HG03280 (cell line): ENCODE results near the gene XCR1.
A peak's percentile ranks its signal among the peaks of the same experiment; 100 is the strongest.
"Not testable (repeated sequence)": the region's sequence is repeated elsewhere in the genome, so short reads cannot be mapped to it uniquely, and the experiment has no call there.

Experiments used
- ATAC-seq: cut with Tn5 transposase; IDR thresholded peaks from one replicate; pipeline ENCODE4 v1.9.1; 2021; ENCODE audit warnings: mild to moderate bottlenecking, moderate library complexity; ENCODE audit not compliant: unreplicated experiment

Gene XCR1

GRCh38 chr3:46007280-46007679 lies 20.0 kb downstream of the XCR1 start:
- no peak for ATAC-seq

DNA sequence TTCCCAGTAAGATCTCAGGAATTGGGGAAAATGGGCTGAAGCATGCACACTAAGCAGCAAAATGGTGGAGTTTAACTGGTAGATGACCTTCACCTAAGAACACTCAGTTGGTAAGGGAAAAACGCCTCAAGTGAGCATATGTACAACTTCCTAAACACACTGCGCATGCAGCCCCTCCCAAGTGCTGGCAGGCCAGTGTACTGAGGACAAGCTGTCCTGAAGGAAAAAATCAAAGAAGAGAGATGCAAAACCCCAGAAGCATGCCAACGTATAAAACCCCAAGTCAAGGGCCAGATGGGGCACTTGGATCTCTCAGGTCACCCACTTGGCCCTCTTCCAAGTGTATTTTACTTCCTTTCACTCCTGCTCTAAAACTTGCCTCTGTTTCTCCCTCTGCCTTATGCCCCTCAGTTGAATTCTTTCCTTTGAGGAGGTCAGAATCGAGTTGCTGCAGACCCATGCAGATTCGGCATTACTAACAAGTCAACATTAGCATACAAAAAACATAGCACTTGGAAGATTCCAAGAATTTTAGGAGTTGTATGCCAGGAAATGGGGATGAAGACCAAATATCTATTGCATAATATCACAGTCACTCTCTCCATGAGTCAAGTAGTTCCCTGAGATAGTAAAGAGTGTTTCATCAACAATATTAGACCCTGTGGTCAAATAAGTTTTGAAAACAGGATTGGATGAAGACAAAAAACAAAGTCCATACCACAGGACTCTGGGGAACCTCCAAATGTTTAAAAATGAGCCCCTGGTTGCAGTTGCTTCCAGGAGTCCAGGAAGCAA lies 20.8 kb downstream of the XCR1 start:
- no peak for ATAC-seq

DNA sequence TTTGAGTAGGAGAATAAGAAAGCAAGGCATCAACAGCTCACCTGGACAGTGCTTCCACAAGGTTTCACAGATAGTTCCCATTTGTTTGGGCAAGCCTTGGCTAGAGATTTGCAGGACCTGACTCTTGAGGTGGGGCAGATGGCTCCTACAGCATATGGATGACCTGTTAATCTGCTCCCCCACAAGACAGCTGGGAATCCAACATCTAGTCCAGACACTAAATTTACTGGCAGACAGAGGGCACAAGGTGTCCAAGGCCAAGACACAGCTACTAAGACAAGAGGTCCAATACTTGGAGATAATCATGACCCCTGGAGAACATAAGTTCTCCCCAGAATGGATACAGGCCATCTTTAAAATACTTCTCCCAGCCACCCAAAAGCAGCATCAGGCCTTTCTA lies 23.6 kb downstream of the XCR1 start:
- not testable (repeated sequence) for ATAC-seq

DNA sequence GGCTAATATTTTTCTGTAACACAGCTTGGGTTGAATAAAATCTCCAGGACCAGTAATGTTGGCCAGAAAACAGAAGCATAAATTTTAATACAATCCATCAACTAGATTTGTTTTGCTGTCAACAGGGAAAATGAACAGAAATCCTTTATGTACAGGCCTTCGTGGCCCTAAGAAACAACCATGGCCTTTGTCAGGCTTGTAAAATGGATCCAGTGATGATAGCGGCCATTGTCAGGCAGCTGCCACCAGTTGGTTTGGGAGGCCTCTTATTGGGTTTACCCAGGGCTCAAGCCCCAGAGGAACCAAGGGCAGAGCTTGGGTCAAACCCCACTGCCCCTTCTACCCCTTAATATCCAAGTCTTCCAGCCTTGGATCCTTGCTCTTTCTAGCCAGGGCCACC lies 26.1 kb downstream of the XCR1 start:
- no peak for ATAC-seq

DNA sequence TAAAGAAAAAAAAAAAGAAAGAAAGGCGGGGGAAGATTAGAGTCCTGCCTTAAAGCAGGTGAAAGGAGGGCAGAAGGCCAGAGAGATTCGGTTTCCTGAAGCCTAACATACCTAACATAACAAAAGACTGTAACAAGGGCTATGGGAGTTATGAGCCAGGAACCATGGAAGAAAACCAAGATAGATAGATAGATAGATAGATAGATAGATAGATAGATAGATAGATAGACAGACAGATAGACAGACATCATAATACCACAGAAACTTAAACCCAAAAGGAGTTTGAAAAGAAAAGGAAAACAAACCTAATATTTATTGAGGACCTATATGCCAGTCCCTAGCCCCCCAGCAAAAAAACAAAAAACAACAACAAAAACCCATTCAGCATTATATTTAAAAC lies 29.3 kb downstream of the XCR1 start:
- no peak for ATAC-seq

DNA sequence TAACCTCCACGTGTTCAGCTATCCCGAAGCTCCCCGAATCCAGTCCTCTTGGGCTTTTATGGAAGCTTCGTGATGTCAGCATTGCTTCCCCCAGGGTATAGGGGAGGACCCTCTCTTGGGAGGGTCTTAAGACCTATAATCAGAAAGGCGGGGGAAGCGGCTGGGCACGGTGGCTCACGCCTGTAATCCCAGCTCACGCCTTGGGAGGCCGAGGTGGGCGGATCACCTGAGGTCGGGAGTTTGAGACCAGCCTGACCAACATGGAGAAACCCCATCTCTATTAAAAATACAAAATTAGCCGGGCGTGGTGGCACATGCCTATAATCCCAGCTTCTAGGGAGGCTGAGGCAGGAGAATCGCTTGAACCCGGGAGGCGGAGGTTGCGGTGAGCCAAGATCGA lies 29.8 kb downstream of the XCR1 start:
- not testable (repeated sequence) for ATAC-seq

DNA sequence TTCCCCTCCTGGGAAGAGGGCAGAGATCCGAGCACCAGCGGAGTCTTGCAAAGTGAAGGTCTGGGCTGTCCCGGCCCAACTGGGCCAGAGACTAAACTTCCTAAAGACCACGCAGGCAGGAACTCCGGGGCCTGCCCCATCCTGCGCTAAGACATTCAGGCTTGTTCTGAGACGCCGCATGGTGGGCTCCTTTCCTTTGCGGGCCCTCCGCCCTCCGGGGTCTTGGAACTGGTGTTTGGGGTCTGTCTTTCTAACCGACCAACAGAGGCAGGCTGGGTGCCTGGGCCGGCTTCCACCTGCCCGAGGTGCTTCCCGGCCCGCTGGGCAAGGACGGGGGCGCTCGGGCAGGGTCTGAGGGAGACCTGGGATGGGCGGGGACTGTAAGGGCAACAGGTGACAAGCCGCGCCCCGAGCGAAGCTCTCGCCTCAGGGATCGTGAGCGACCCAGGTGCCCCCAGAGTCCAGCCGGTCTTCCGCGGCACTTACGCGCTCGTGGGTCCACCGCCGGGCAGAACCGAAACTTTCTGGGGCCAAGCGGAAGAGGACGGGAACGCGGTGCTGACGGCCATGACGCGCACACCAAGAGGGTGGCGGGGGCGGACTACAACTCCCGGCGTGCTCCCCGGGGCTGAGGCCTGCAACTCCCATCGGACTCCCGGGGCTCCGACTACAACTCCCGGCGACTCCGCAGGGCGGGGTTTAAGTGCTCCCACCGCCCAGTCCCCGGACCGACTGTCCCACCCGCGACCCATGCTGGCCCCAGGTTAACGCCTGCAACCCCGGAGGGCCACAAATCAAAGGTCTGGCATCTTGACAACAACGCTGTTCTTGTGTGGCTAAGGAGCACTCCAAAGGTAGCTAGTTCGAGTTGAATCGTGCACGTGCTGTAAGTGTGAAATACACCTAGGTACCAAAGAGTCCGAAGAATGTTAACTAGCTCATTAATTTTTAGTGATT lies 31.8 kb downstream of the XCR1 start, which contains the start of gene FYCO1:
FYCO1 (minus strand) TSS at position 589 of the 957 bp plus-strand sequence. CDS start 10,914 bp downstream, outside the sequence.
- peak; percentile 91 for ATAC-seq

- peak; percentile 11 for ATAC-seq
Measured at GRCh38 chr3:45994419-45995235, 32.7 kb downstream of the XCR1 start.

DNA sequence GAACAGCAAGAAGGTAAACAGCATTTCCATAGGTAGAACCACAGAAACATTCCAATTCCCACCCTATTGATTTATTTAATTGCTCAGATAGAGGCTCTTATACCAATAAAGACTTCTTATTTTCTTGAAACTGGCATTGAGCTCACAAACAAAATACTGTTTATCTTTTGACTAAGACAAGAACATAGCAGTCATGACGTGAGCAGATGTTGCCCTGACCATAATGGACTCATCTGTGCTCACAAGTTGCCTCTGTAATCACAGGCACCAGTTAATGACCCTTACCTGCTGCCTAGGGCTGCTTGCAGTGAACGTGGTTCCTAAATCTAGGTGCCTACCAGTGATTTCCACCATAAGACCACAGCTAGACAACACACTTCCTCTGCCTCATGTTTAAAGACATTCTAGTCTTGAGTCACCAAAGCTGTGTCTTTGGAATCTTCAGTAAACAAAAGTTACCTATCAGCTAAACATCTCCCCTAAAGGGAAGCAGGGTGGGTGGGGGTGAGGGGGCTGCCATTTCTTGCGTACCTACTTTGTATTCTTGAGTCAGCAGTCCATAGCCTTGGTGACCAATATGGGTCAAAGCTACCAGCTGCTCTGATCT lies 33.8 kb downstream of the XCR1 start:
- ATAC-seq = no peak

GRCh38 chr3:45992821-45993221 lies 34.5 kb downstream of the XCR1 start:
- ATAC-seq = no peak

DNA sequence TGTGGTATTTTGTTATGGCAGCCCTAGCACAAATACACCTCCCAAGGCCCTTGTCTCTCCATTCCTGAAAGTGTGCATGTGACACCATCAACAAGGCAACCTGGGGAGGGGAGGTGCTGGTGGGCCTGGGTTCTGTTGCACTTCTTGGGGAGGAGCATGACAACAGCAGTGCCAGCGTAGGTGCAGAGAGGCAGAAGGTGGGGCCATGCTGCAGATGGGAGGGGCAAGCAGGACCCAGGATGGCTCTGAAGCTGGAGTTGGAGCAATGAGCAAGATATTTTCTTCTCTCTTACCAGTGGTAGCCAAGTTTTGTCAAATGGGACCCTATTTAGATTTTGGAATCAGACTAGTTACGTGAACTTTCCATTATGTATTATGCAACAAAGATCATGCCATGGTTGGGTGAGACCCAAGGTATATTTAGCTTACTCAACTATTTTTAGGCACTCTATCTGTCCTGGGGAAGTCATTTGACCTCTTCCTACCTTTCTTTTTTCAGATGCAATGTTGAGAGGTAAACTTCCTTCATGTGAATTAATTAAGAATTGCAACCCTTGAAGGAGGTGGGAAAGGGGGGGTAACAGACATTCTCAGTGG lies 35.1 kb downstream of the XCR1 start:
- ATAC-seq = no peak

- ATAC-seq = no peak
Measured at GRCh38 chr3:45991341-45991740, 35.9 kb downstream of the XCR1 start.

DNA sequence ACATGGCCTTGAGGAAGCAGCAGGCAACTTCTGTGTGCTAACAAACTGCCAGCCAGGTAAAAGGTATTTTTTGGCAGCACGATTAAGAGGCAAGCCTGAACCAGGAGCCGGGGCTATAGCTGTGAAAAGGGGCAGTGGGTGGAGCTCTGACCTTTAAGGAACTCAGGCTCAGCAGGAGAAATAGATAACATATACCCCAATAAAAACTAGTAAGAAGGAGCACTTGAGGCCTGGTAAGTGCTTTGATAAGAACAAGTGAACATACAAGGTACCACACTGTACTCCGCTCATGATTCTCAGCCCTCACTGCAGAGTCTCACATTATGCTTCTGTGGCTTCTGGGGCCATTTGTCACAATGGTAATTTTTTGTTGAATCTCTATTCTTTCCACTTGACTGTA lies 37.1 kb downstream of the XCR1 start:
- no peak for ATAC-seq

GRCh38 chr3:45988804-45989203 lies 38.5 kb downstream of the XCR1 start:
- ATAC-seq = no peak

- no peak for ATAC-seq
Measured at GRCh38 chr3:45988362-45988761, 38.9 kb downstream of the XCR1 start.

DNA sequence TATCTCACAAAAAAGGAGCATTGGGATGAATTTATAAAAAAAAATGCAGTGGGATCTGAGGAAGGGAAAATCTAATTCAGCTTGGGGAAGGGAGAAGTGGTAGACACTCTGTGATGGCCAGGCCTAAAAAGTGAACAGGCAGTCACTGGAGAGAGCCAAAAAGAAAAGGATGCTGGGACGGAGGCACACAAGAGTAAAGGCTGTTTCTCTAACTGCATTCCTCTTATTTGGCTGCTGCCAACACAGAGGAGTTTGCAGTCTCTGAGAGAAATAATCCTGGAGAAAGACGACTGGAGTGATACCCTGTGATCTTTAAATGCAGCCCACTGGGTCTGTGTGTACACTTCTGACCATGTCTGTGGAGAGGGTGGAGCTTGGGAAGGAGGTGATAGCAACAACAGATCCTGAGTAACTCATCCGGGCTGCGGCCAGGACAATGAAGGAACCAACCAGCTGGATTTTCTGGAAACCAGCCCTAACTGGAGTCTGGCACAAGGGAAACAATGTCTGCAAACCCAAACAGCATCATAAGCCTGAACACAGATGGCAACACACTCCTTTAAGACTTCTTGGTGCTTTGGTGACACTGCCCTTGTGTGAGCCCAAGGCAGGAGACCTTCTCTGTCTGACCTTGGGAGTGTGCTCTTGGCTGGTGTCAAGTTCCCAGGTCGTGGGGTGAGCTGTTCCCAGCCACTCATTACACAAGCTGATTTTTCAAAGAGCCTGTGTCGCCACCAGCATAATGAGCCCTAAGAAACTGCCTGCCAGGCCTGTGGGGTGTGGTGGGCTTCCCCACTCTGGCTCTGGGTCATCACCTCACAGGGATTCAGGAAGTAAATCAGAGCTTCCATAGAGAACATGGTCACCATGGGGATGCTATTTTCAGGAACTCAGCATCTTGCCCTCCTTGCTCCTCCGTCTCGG lies 39.7 kb downstream of the XCR1 start:
- no peak for ATAC-seq

DNA sequence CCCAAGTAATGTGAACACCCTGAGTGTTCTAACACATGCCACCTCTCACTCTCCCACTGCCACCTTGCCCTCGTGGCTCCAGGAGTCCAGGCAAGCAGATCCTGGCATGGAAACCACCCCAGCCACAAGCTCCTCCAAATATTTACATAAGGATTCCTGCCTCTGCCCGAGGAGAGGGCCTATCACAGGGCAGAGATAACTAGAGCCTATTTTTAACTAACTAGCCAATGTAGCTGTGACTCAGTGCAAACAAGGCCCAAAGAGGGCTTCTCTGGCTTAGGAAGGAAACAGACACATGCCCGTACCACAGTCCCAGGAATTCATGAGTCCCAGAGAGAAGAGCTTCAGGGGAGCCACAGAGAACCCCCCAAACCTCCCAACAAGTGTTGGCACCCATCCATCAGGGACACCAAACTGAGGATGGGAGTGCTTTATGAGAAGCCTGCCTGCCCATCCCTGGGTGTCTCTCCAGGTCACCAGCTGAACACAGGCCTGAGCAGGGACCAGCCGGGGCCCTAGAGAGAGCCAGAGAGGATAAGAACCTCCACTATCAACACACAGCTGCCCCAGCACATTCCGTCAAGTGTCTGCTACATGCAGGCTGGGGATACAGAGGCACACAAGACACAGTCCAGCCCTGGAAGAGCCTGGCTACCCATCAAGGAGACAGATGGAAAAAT lies 40.8 kb downstream of the XCR1 start:
- ATAC-seq = no peak

DNA sequence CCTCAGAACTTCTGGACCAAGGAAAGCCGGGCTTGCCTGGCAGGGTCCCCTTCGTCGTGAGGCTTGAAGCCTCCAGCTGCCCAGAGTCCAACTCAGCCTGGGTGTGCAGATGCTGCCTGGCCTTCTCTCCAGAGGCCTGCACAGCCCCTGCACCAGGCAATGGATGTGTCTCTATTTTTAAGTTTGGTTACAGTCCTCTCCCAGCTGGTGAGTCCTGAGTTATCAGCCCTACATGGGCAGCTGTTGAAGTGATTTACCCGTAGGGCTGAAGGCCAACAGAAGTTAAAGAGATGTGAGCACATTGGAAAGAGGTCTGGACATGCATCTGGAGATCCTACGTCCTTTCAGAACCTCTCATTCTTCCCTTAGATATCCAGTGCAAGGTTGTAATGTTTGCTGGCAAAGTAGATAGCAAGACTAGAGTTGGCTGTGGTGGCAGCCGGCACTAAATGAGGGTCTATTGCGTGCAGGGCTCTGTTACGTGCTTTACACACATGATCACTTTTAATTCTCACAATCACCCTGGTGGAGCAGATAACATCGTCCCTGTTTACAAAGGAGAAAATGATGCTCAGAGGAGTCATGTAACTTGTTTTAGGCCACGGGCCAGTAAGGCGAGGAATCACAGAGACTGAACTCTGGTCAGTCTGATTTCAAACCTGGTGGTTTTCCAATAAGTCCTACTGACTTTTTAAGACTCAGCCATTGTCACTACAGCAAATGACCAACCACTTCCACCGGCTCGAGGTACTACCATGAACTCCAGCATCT lies 41.6 kb downstream of the XCR1 start:
- ATAC-seq = no peak
